NCI-H2029 treated with DMSO at 0.1 percent for 48 hours (cell line): ENCODE measurements around the gene CRNKL1.
"Not testable (repeated sequence)": the region's sequence is repeated elsewhere in the genome, so short reads cannot be mapped to it uniquely, and the experiment has no call there.

Source experiments
- DNase-seq: peaks from one replicate; lab custom pipeline; 2025; lab: John Stamatoyannopoulos, UW

The CRNKL1 gene

GRCh38 chr20:20005342-20005741 is 46.9 kb downstream of the CRNKL1 start:
- no peak for DNase-seq

- not testable (repeated sequence) for DNase-seq
Observed at GRCh38 chr20:20003955-20004322, 48.3 kb downstream of the CRNKL1 start.

- no peak for DNase-seq
Observed at GRCh38 chr20:20003031-20003954, 49.0 kb downstream of the CRNKL1 start.

GRCh38 chr20:20002101-20002998 is 49.9 kb downstream of the CRNKL1 start:
- no peak for DNase-seq

- DNase-seq, result no peak
Observed at GRCh38 chr20:20000211-20000968, 51.9 kb downstream of the CRNKL1 start.

- no peak for DNase-seq
Observed at GRCh38 chr20:19998990-19999705, 53.1 kb downstream of the CRNKL1 start.

GRCh38 chr20:19996917-19997316 is 55.3 kb downstream of the CRNKL1 start:
- DNase-seq, result no peak

GRCh38 chr20:19996222-19996621 is 56.0 kb downstream of the CRNKL1 start:
- no peak for DNase-seq

GRCh38 chr20:19995220-19995863 is 56.9 kb downstream of the CRNKL1 start:
- peak; percentile 56 for DNase-seq

GRCh38 chr20:19993958-19994669 is 58.2 kb downstream of the CRNKL1 start:
- DNase-seq, result no peak

- no peak for DNase-seq
Observed at GRCh38 chr20:19992996-19993908, 59.0 kb downstream of the CRNKL1 start.

GRCh38 chr20:19991854-19992253 is 60.4 kb downstream of the CRNKL1 start:
- DNase-seq, result no peak

- no peak for DNase-seq
Observed at GRCh38 chr20:19991308-19991707, 61.0 kb downstream of the CRNKL1 start.

- no peak for DNase-seq
Observed at GRCh38 chr20:19990850-19991249, 61.4 kb downstream of the CRNKL1 start.

GRCh38 chr20:19987046-19987445 is 65.2 kb downstream of the CRNKL1 start:
- no peak for DNase-seq

- no peak for DNase-seq
Observed at GRCh38 chr20:19986419-19986818, 65.8 kb downstream of the CRNKL1 start.
